ENCODE measurements around the gene MET. TPM values are rescaled to one million over a fixed set of nuclear protein-coding genes. Genes with fewer than 3 reads are reported as not detected.

The MET gene
- total and polyA plus RNA-seq, 12 donors, result 3.1 to 23.3 (median 15.0) TPM

GRCh38 chr7:116786791-116787443, 114.9 kb downstream of the MET start:
- intact Hi-C loops (cut with DNase I), result loop anchor here in 3 of 10 donors (10.0 kb wide), 3 partner anchors 62 to 122 kb away; partner anchors contain the start of gene MET (in 1 of the 3)
- Histone ChIP-seq H3K9me3 (no peaks in the 10 kb centered on the region), H3K4me3 (no peak overlapping the region), H3K27me3 (no peaks in the 10 kb centered on the region), H3K36me3 (peaks cover 0 to 16% (median 0%) of the 10 kb centered on the region in 9 donors), H3K27ac (no peak overlapping the region), H3K4me1 (peaks cover 0 to 8% (median 0%) of the 10 kb centered on the region in 9 donors)
- ATAC-seq, result peak in 2 of 8 donors; percentile 50 to 51
- DNase-seq, result peak in 1 of 2 donors; percentile 19
- TF ChIP-seq CTCF (IDR thresholded peaks at IDR 0.05), result peak in 7 of 9 donors; percentile 20 to 56 (median 44)
- 49 to 50% methylated on average over 2 of the region's 2 CpGs for WGBS, 2 donors

- no peak for TF ChIP-seq CTCF (IDR thresholded peaks at IDR 0.05)
- 78 to 85% methylated on average over 2 of the region's 2 CpGs for WGBS, 2 donors
- DNase-seq (no peak), ATAC-seq (no peak)
- Histone ChIP-seq H3K4me3 (no peak overlapping the region), H3K36me3 (peaks cover 0 to 16% (median 0%) of the 10 kb centered on the region in 9 donors), H3K4me1 (peaks cover 0 to 8% (median 0%) of the 10 kb centered on the region in 9 donors), H3K9me3 (no peaks in the 10 kb centered on the region), H3K27ac (no peak overlapping the region), H3K27me3 (no peaks in the 10 kb centered on the region)
- intact Hi-C loops (cut with DNase I), result loop anchor here in 3 of 10 donors (10.0 kb wide), 3 partner anchors 63 to 123 kb away; partner anchors contain the start of gene MET (in 1 of the 3)
Measured at GRCh38 chr7:116787881-116788280, 115.9 kb downstream of the MET start.

GRCh38 chr7:116788572-116789197, 116.7 kb downstream of the MET start:
- Histone ChIP-seq H3K36me3 (peaks cover 0 to 14% (median 0%) of the 10 kb centered on the region in 9 donors), H3K27ac (no peak overlapping the region), H3K27me3 (no peaks in the 10 kb centered on the region), H3K9me3 (no peaks in the 10 kb centered on the region), H3K4me1 (peaks cover 0 to 8% (median 0%) of the 10 kb centered on the region in 9 donors), H3K4me3 (no peak overlapping the region)
- intact Hi-C loops (cut with DNase I), result loop anchor here in 3 of 10 donors (10.0 kb wide), 3 partner anchors 64 to 124 kb away; partner anchors contain the start of gene MET (in 1 of the 3)
- DNase-seq (no peak), ATAC-seq (no peak)
- 81 to 85% methylated on average over 5 of the region's 5 CpGs for WGBS, 2 donors
- TF ChIP-seq CTCF (IDR thresholded peaks at IDR 0.05), result no peak

- Histone ChIP-seq H3K4me3 (no peak overlapping the region), H3K36me3 (peaks cover 0 to 6% (median 0%) of the 10 kb centered on the region in 9 donors), H3K27ac (no peak overlapping the region), H3K27me3 (no peaks in the 10 kb centered on the region), H3K9me3 (no peaks in the 10 kb centered on the region), H3K4me1 (peaks cover 0 to 8% (median 0%) of the 10 kb centered on the region in 9 donors)
- DNase-seq, result no peak
- 94% methylated on average over 3 of the region's 3 CpGs for WGBS, 2 donors
- no peak for TF ChIP-seq CTCF (IDR thresholded peaks at IDR 0.05)
- intact Hi-C loops (cut with DNase I), result no loop called here
- no peak for ATAC-seq
Measured at GRCh38 chr7:116790025-116790424, 118.0 kb downstream of the MET start.

All from heart right ventricle (tissue), 16 donors.